ENCODE data around the gene LRRC4.
A peak's percentile ranks its signal among the peaks of the same experiment; 100 is the strongest.

Gene LRRC4

GRCh38 chr7:128059143-128059988 lies 28.1 kb upstream of the LRRC4 start:
- DNase-seq, result peak in 1 of 2 experiments; percentile 19

- DNase-seq, result no peak
Observed at GRCh38 chr7:128057909-128058308, 26.7 kb upstream of the LRRC4 start.

GRCh38 chr7:128056901-128057300 lies 25.7 kb upstream of the LRRC4 start:
- no peak for DNase-seq

- DNase-seq, result no peak
Observed at GRCh38 chr7:128055637-128056036, 24.4 kb upstream of the LRRC4 start.

- no peak for DNase-seq
Observed at GRCh38 chr7:128054511-128054910, 23.3 kb upstream of the LRRC4 start.

- no peak for DNase-seq
Observed at GRCh38 chr7:128053991-128054390, 22.8 kb upstream of the LRRC4 start.

- DNase-seq, result peak; percentile 62 to 83
Observed at GRCh38 chr7:128053023-128053422, 21.8 kb upstream of the LRRC4 start.

- no peak for DNase-seq
Observed at GRCh38 chr7:128052404-128052803, 21.2 kb upstream of the LRRC4 start.

- DNase-seq, result no peak
Observed at GRCh38 chr7:128045766-128046165, 14.5 kb upstream of the LRRC4 start.

- DNase-seq, result no peak
Observed at GRCh38 chr7:128045158-128045557, 13.9 kb upstream of the LRRC4 start.

GRCh38 chr7:128044064-128044463 lies 12.8 kb upstream of the LRRC4 start:
- no peak for DNase-seq

GRCh38 chr7:128042012-128042411 lies 10.8 kb upstream of the LRRC4 start:
- DNase-seq, result no peak

GRCh38 chr7:128041203-128041602 lies 10.0 kb upstream of the LRRC4 start:
- DNase-seq, result no peak

GRCh38 chr7:128040205-128040604 lies 9.0 kb upstream of the LRRC4 start:
- DNase-seq, result no peak

GRCh38 chr7:128039544-128039953 lies 8.3 kb upstream of the LRRC4 start:
- DNase-seq, result no peak

- DNase-seq, result no peak
Observed at GRCh38 chr7:128037880-128038619, 6.8 kb upstream of the LRRC4 start.

- no peak for DNase-seq
Observed at GRCh38 chr7:128037081-128037480, 5.8 kb upstream of the LRRC4 start.

GRCh38 chr7:128036226-128036940 lies 5.1 kb upstream of the LRRC4 start:
- DNase-seq, result no peak

- peak; percentile 36 to 65 for DNase-seq
Observed at GRCh38 chr7:128035712-128036111, 4.5 kb upstream of the LRRC4 start.

- no peak for DNase-seq
Observed at GRCh38 chr7:128034825-128035224, 3.6 kb upstream of the LRRC4 start.

- DNase-seq, result no peak
Observed at GRCh38 chr7:128033246-128033645, 2.0 kb upstream of the LRRC4 start.

- peak; percentile 10 to 40 for DNase-seq
Observed at GRCh38 chr7:128032605-128033235, 1.5 kb upstream of the LRRC4 start.

Data from NCI-H524 (cell line).